Lung microvascular endothelial cell (primary cell): Measurements from ENCODE around the gene ARHGAP35. TPM values are rescaled to one million over a fixed set of nuclear protein-coding genes. Genes with fewer than 3 reads are reported as not detected.

ENCODE experiments used
- DNase-seq, 2 donors: peaks; one replicate each; pipeline versions ENCODE4 v3.0.0 to v3.0.0-alpha.2; 2010; ENCODE audit warnings: low read depth in 2 of 2
- total RNA-seq: library from RNA; depleted of rRNA; stranded (reverse); fragments of >200 nt; gene quantifications from 2 replicates; pipeline ENCODE4 v1.2.1, GENCODE V29; 2014

Gene ARHGAP35
- total RNA-seq, 1 donor from 2014 or later, result 16.5 TPM

DNA sequence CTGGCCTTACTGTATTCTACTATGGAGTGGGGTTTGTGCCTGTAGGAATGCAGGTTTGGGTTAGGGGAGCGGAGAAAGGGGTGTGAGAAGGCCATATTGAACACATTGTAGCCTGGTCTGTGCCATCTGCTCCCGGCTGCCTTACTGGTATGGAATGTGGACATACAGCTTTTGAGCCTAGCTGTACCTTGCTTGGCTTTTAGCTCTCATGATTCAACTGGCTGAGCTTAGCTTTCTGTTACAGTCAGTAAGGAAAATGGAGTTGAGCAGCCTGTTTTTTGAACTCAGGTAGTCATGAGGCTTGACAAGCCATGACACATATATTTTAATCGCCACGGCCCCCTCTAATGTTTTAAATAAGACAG lies 41.6 kb downstream of the ARHGAP35 start:
- DNase-seq, result no peak

DNA sequence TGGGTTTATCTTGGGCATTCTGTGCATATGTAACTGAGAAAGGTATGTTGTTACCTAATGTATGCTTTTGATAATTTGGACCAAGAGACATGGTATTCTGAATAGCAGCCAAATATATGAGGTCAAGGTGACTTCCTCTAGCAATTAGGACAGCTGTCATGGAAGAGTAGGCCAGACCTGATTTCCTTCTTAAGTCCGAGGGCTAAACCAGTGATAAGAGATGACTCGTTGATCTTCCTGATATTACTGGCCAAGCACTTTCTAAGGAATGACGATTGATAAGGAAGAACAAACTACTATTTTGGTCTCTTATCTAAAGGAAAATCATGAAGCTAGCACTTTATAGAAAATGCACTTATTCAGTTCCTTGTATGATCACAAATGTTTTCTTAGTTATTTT lies 42.7 kb downstream of the ARHGAP35 start:
- DNase-seq, result peak; percentile 12 to 77

DNA sequence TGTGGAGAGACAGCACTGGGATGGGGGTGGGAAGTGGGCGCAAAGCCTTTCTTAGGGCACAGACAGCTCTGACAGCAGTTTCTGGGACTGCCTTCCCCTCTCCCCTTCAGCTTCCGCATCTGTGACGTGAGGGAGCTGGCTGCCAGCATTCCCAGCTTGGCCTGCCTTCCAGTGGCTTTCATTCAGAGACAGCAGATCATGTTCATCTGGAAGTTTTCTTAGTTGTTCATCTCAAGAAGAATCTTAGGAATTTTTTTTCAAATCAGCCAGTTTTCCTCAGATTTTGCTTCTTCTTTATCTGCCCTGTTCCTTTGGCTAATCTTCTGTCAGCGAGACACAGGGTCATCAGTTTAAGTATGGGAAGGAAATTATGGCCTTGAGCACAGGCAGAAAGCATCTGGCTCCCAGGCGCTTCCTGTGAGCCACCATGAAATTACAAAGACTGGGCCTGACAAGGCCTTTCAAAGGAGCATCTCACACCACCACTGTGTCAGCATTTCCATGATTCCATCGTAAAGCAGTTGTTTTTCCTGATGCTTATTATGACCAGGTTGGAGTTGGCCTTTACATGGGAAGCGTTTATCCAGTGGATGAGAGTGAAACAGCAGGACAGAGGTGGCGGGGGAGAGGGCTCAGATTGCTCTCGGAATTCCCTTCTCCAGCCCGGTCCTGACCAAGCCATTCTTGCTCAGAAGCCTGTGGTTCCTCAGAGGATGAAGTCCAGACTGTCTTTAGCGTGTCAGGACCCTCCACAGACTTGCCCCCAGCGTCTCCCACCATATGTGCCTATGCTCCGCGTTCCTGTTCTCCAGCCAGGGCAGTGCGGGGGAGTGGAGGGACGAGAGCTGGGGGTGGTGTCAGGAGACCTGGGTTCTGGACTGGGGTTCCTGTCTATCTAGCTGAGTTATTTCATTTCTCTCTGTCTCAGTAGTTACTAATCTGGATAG lies 43.6 kb downstream of the ARHGAP35 start:
- DNase-seq, result peak; percentile 57 to 60

DNA sequence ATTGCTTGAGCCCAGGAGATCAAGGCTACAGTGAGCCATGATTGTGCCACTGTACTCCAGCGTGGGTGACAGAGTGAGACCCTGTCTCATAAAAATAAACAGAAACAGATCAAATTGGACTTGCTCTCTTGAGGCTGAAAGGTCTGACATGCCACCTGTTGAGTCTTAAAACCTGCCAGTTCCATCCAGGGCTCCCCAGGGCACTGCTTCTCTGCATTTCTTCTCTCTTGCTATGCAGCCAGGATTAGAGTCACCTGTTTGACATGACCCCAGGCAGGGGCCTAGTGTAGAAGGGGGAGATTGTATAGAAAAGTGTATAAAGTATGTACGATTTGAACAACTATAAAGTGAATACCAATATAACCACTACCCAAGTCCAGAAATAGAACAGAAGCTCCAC lies 45.4 kb downstream of the ARHGAP35 start:
- no peak for DNase-seq

DNA sequence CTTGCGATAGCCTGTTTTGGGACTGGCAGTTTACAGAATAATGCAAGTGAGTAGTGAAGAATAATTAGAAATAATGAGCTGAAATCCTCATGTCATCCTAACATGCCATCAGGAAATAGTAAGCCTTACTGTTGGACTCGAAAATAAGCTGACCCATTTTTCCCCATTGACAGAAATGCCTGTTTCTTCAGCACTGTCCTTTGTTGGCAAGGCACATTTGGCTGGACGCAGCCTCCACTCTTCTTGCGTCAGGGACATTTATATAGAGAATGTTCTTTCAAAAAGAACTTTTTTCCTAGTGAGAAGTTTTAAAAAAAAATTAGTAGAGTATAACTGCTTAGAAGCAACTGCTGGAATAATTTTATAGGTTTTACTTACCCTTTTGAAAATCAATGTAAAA lies 47.1 kb downstream of the ARHGAP35 start:
- no peak for DNase-seq

DNA sequence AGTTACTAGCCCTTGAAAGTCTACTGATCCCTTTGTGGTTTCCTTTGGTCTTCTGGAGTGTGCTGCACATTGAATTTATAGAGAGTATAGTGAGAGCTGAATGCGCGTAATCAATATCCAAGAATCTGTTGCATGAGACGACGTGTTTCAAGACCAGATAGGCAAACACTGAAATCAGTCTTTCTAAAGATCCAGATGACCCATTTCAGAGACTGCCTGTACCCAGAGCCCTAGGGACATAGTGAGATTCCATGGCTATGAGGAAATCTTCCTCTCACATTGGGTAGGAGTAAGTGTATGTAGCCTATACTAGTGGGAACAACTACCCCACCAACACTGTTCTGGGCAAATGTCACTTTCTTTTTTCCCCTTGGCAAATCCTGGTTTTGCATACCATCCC lies 48.6 kb downstream of the ARHGAP35 start:
- DNase-seq, result no peak

Other genes with a start within 250 kb of the ARHGAP35 start
- gene PTGIR, start 235.9 kb upstream of the ARHGAP35 start, total RNA-seq, result 0.20 and 0.22 TPM in 2 replicates
- gene GNG8, start 224.8 kb upstream of the ARHGAP35 start, total RNA-seq, result not detected in 2 replicates
- gene DACT3, start 199.8 kb upstream of the ARHGAP35 start, total RNA-seq, result 0.20 and 0.22 TPM in 2 replicates
- gene PRKD2, start 143.9 kb upstream of the ARHGAP35 start, total RNA-seq, result 28.1 and 30.6 TPM in 2 replicates
- 8.9 and 13.9 TPM in 2 replicates for gene FKRP, start 114.9 kb upstream of the ARHGAP35 start, total RNA-seq
- gene STRN4, start 114.5 kb upstream of the ARHGAP35 start, total RNA-seq, result 67.6 and 84.3 TPM in 2 replicates
- 19.0 and 34.9 TPM in 2 replicates for gene SLC1A5, start 72.4 kb upstream of the ARHGAP35 start, total RNA-seq
- gene AP2S1, start 10.2 kb upstream of the ARHGAP35 start, total RNA-seq, result 108 and 173 TPM in 2 replicates
- gene NPAS1, start 158.8 kb downstream of the ARHGAP35 start, total RNA-seq, result under 0.01 TPM in 1 of 2 replicates, not detected in the other
- gene TMEM160, start 187.6 kb downstream of the ARHGAP35 start, total RNA-seq, result 29.0 and 29.6 TPM in 2 replicates